Gastroesophageal sphincter (tissue), 3 donors: ENCODE results near the gene MSLN.

Experiments used
- POLR2AphosphoS5 ChIP-seq: sonication (generic); formaldehyde crosslinking; IDR thresholded peaks from one replicate; pipeline ENCODE4 v1.6.1; 2017; ENCODE audit warnings: antibody characterized with exemption
- TF ChIP-seq, protein P1 (sequence below), 4 experiments: fragments of 200-600 bp in 2 of 4; fragments of 450-650 bp in 2 of 4; sonication (generic) in 1 of 4; IDR thresholded peaks; one replicate each; pipeline ENCODE4 v1.5.1; 2017 to 2019; ENCODE audit warnings: antibody characterized with exemption in 4 of 4, mild to moderate bottlenecking in 2 of 4, moderate library complexity in 2 of 4

DNA sequence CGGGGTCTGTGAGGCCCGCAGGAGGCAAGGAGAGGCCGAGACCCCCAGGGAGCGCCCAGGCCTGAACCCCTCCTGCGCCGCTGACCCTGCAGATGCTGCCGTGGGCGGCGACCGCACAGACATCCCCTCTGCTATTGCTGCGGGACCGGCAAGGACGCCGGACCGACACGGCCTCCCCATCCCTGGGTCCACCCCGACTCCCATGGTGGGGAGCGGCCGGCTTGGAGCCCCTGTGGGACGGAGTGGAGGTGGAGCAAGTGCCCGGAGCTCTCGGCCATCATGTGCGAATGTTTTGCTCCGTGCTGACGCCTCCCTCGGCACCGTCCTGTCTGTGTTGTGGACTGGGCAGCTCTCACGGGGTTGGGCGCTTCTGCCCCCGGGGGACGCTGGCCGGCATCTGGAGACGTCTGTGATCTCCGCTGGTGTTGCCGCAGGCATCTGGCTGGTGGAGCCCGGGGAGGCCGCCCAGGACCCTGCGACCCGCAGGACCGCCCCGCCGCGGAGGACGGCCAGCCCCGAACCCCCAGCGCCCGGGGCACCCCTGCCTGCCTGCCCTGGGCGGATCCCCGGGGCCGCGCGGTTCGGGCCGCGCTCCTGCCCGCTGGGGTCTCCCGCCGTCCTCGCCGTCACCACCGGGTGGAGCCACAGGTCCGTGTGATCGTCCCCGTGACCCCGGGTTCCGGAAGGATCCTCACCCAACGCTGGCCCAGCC is 52.8 kb downstream of the MSLN start:
- TF ChIP-seq, protein P1, sequence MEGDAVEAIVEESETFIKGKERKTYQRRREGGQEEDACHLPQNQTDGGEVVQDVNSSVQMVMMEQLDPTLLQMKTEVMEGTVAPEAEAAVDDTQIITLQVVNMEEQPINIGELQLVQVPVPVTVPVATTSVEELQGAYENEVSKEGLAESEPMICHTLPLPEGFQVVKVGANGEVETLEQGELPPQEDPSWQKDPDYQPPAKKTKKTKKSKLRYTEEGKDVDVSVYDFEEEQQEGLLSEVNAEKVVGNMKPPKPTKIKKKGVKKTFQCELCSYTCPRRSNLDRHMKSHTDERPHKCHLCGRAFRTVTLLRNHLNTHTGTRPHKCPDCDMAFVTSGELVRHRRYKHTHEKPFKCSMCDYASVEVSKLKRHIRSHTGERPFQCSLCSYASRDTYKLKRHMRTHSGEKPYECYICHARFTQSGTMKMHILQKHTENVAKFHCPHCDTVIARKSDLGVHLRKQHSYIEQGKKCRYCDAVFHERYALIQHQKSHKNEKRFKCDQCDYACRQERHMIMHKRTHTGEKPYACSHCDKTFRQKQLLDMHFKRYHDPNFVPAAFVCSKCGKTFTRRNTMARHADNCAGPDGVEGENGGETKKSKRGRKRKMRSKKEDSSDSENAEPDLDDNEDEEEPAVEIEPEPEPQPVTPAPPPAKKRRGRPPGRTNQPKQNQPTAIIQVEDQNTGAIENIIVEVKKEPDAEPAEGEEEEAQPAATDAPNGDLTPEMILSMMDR (IDR thresholded peaks at IDR 0.05) = peak in 3 of 4 experiments; percentile 37 to 68 (median 39)
- TF ChIP-seq POLR2AphosphoS5 = no peak
